CD4-positive, alpha-beta T cell treated with Interleukin-2 at 100 ng/mL for 4 hours (primary cell): ENCODE results near the gene DIRAS2.

Experiments used
- DNase-seq: peaks from one replicate; pipeline ENCODE4 v3.0.0-alpha.2; 2020; ENCODE audit warnings: low spot score

Gene DIRAS2

GRCh38 chr9:90612957-90613356 is 29.7 kb downstream of the DIRAS2 start:
- no peak for DNase-seq

GRCh38 chr9:90611568-90611967 is 31.1 kb downstream of the DIRAS2 start:
- DNase-seq, result no peak

GRCh38 chr9:90611121-90611520 is 31.5 kb downstream of the DIRAS2 start:
- no peak for DNase-seq

GRCh38 chr9:90607701-90608516 is 34.7 kb downstream of the DIRAS2 start:
- DNase-seq, result no peak

GRCh38 chr9:90600029-90600428 is 42.6 kb downstream of the DIRAS2 start:
- DNase-seq, result no peak

- no peak for DNase-seq
Measured at GRCh38 chr9:90598191-90598590, 44.4 kb downstream of the DIRAS2 start.

- no peak for DNase-seq
Measured at GRCh38 chr9:90593646-90594045, 49.0 kb downstream of the DIRAS2 start.

GRCh38 chr9:90580576-90580975 is 62.0 kb downstream of the DIRAS2 start:
- DNase-seq, result no peak

GRCh38 chr9:90579181-90579580 is 63.4 kb downstream of the DIRAS2 start:
- no peak for DNase-seq

GRCh38 chr9:90578126-90578815 is 64.4 kb downstream of the DIRAS2 start:
- no peak for DNase-seq

GRCh38 chr9:90569511-90569910 is 73.1 kb downstream of the DIRAS2 start:
- no peak for DNase-seq

GRCh38 chr9:90568667-90569066 is 74.0 kb downstream of the DIRAS2 start:
- DNase-seq, result no peak

GRCh38 chr9:90562229-90562628 is 80.4 kb downstream of the DIRAS2 start:
- no peak for DNase-seq
